ENCODE data around the gene ADGRL3. TPM values are rescaled to one million over a fixed set of nuclear protein-coding genes. Genes with fewer than 3 reads are reported as not detected.

The ADGRL3 gene
- total RNA-seq, 1 donor from 2014 or later: 2.1 TPM

- no peak for DNase-seq (ENCODE audit: low read depth)
- Histone ChIP-seq H3K4me3 (ENCODE audit: low read depth, low read length) (no peak overlapping the region), H3K27me3 (ENCODE audit: control insufficient read depth, insufficient read depth, low read length) (no peaks in the 10 kb centered on the region), H3K36me3 (ENCODE audit: control insufficient read depth, insufficient read depth, low read length) (no peaks in the 10 kb centered on the region)
- TF ChIP-seq CTCF (IDR thresholded peaks at IDR 0.05; ENCODE audit: insufficient read depth, low read length, poor library complexity, severe bottlenecking): no peak
Observed at GRCh38 chr4:61520166-61520565, 320.0 kb downstream of the ADGRL3 start.

- H3K4me3 ChIP-seq (ENCODE audit: low read depth, low read length): no peak overlapping the region
- no peak for TF ChIP-seq CTCF (IDR thresholded peaks at IDR 0.05; ENCODE audit: insufficient read depth, low read length, poor library complexity, severe bottlenecking)
- H3K27me3 ChIP-seq (ENCODE audit: control insufficient read depth, insufficient read depth, low read length): no peaks in the 10 kb centered on the region
- DNase-seq (ENCODE audit: low read depth): peak; percentile 23
- no peaks in the 10 kb centered on the region for H3K36me3 ChIP-seq (ENCODE audit: control insufficient read depth, insufficient read depth, low read length)
Observed at GRCh38 chr4:61520681-61521160, 320.6 kb downstream of the ADGRL3 start.

- Histone ChIP-seq H3K4me3 (ENCODE audit: low read depth, low read length) (no peak overlapping the region), H3K27me3 (ENCODE audit: control insufficient read depth, insufficient read depth, low read length) (no peaks in the 10 kb centered on the region), H3K36me3 (ENCODE audit: control insufficient read depth, insufficient read depth, low read length) (no peaks in the 10 kb centered on the region)
- DNase-seq (ENCODE audit: low read depth): no peak
- no peak for TF ChIP-seq CTCF (IDR thresholded peaks at IDR 0.05; ENCODE audit: insufficient read depth, low read length, poor library complexity, severe bottlenecking)
Observed at GRCh38 chr4:61521451-61521850, 321.3 kb downstream of the ADGRL3 start.

GRCh38 chr4:61522312-61522711, 322.2 kb downstream of the ADGRL3 start:
- no peak for TF ChIP-seq CTCF (IDR thresholded peaks at IDR 0.05; ENCODE audit: insufficient read depth, low read length, poor library complexity, severe bottlenecking)
- Histone ChIP-seq H3K27me3 (ENCODE audit: control insufficient read depth, insufficient read depth, low read length) (no peaks in the 10 kb centered on the region), H3K4me3 (ENCODE audit: low read depth, low read length) (no peak overlapping the region), H3K36me3 (ENCODE audit: control insufficient read depth, insufficient read depth, low read length) (no peaks in the 10 kb centered on the region)
- DNase-seq (ENCODE audit: low read depth): no peak

- DNase-seq (ENCODE audit: low read depth): no peak
- TF ChIP-seq CTCF (IDR thresholded peaks at IDR 0.05; ENCODE audit: insufficient read depth, low read length, poor library complexity, severe bottlenecking): no peak
- Histone ChIP-seq H3K36me3 (ENCODE audit: control insufficient read depth, insufficient read depth, low read length) (no peaks in the 10 kb centered on the region), H3K4me3 (ENCODE audit: low read depth, low read length) (no peak overlapping the region), H3K27me3 (ENCODE audit: control insufficient read depth, insufficient read depth, low read length) (no peaks in the 10 kb centered on the region)
Observed at GRCh38 chr4:61527888-61528287, 327.8 kb downstream of the ADGRL3 start.

- no peak for TF ChIP-seq CTCF (IDR thresholded peaks at IDR 0.05; ENCODE audit: insufficient read depth, low read length, poor library complexity, severe bottlenecking)
- Histone ChIP-seq H3K27me3 (ENCODE audit: control insufficient read depth, insufficient read depth, low read length) (no peaks in the 10 kb centered on the region), H3K4me3 (ENCODE audit: low read depth, low read length) (no peak overlapping the region), H3K36me3 (ENCODE audit: control insufficient read depth, insufficient read depth, low read length) (no peaks in the 10 kb centered on the region)
- no peak for DNase-seq (ENCODE audit: low read depth)
Observed at GRCh38 chr4:61528595-61528994, 328.5 kb downstream of the ADGRL3 start.
